Measurements from ENCODE around the gene HSD17B4. TPM values are rescaled to one million over a fixed set of nuclear protein-coding genes. Genes with fewer than 3 reads are reported as not detected.

The HSD17B4 gene
- total RNA-seq, 4 donors from 2014 or later: 105 to 224 (median 166) TPM

DNA sequence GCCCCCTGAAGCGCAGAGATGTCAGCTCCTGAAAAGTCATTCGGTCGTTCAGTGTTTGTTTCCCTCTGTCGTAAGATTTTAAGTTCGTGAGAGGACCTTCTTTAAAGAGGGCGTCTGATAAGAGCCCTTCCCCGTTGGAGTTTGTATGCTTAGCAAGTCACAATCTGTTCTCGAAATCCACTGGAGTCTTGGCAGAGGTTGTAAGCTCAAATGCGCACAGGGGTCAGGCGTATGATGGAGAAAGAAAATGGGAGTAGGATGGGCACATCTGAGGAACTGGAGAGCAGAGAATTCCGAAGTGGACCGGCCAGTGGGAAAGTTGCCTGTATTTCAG lies 710 bp downstream of the HSD17B4 start:
- Histone ChIP-seq H3K4me1 (peaks cover 0 to 17% (median 13%) of the 10 kb centered on the region in 4 donors), H3K4me3 (peak overlapping the region; percentile 55 to 65 (median 59)), H3K36me3 (no peaks in the 10 kb centered on the region), H3K27me3 (no peaks in the 10 kb centered on the region), H3K27ac (peak overlapping the region; percentile 85 to 89 (median 88)), H3K9me3 (no peaks in the 10 kb centered on the region)
- WGBS, 2 donors (ENCODE audit: low coverage in 1 of 2): 8 to 13% methylated on average over 11 to 12 of the region's 12 CpGs
- no peak for TF ChIP-seq POLR2AphosphoS5 (IDR thresholded peaks at IDR 0.05)
- peak; percentile 44 for TF ChIP-seq EP300 (IDR thresholded peaks at IDR 0.05; ENCODE audit: low read depth)
- intact Hi-C loops (cut with DNase I; ENCODE audit: low total_unique reads): no loop called here
- in situ Hi-C loops (cut with MboI; ENCODE audit: low pct_ligation_motif_present in 1 of 4, low pct_unique_long_range_greater_than_20kb in 1 of 4, low sequenced_read_pairs in 3 of 4): no loop called here
- peak; percentile 36 for DNase-seq

DNA sequence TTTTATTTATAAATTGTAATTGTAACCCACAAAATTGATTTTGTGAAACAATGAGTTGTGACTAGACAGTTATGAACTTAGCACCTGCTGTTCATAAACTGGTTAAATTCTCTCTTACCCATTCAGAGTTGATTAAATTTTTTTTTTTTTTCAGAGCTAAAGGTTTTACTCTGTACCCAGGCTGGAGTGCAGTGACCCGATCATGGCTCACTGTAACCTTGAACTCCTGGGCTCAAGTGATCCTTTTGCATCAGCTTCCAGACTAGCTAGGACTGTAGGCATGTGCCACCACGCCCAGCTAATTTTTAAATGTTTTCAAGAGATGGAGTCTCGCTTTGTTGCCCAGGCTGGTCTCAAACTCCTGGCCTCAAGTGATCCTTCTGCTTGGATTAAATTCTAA lies 1.9 kb downstream of the HSD17B4 start:
- no peaks in the 10 kb centered on the region for H3K9me3 ChIP-seq
- 90% methylated on average over 3 of the region's 3 CpGs; no CpG with 5 or more reads in 1 of the 2 donors for WGBS, 2 donors (ENCODE audit: low coverage in 1 of 2)
- intact Hi-C loops (cut with DNase I; ENCODE audit: low total_unique reads) (no loop called here), in situ Hi-C loops (cut with MboI; ENCODE audit: low pct_ligation_motif_present in 1 of 4, low pct_unique_long_range_greater_than_20kb in 1 of 4, low sequenced_read_pairs in 3 of 4) (no loop called here)
- no peak overlapping the region for H3K4me3 ChIP-seq
- no peaks in the 10 kb centered on the region for H3K27me3 ChIP-seq
- DNase-seq: no peak
- H3K4me1 ChIP-seq: peaks cover 0 to 25% (median 20%) of the 10 kb centered on the region in 4 donors
- H3K27ac ChIP-seq: no peak overlapping the region
- no peak for TF ChIP-seq POLR2AphosphoS5 (IDR thresholded peaks at IDR 0.05)
- no peak for TF ChIP-seq EP300 (IDR thresholded peaks at IDR 0.05; ENCODE audit: low read depth)
- TF ChIP-seq POLR2A (IDR thresholded peaks at IDR 0.05): no peak
- TF ChIP-seq, protein P1, sequence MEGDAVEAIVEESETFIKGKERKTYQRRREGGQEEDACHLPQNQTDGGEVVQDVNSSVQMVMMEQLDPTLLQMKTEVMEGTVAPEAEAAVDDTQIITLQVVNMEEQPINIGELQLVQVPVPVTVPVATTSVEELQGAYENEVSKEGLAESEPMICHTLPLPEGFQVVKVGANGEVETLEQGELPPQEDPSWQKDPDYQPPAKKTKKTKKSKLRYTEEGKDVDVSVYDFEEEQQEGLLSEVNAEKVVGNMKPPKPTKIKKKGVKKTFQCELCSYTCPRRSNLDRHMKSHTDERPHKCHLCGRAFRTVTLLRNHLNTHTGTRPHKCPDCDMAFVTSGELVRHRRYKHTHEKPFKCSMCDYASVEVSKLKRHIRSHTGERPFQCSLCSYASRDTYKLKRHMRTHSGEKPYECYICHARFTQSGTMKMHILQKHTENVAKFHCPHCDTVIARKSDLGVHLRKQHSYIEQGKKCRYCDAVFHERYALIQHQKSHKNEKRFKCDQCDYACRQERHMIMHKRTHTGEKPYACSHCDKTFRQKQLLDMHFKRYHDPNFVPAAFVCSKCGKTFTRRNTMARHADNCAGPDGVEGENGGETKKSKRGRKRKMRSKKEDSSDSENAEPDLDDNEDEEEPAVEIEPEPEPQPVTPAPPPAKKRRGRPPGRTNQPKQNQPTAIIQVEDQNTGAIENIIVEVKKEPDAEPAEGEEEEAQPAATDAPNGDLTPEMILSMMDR (IDR thresholded peaks at IDR 0.05): no peak
- no peaks in the 10 kb centered on the region for H3K36me3 ChIP-seq

- Histone ChIP-seq H3K9me3 (no peaks in the 10 kb centered on the region), H3K27ac (no peak overlapping the region), H3K4me1 (peaks cover 0 to 16% (median 11%) of the 10 kb centered on the region in 4 donors), H3K36me3 (no peaks in the 10 kb centered on the region), H3K27me3 (no peaks in the 10 kb centered on the region), H3K4me3 (no peak overlapping the region)
- intact Hi-C loops (cut with DNase I; ENCODE audit: low total_unique reads) (no loop called here), in situ Hi-C loops (cut with MboI; ENCODE audit: low pct_ligation_motif_present in 1 of 4, low pct_unique_long_range_greater_than_20kb in 1 of 4, low sequenced_read_pairs in 3 of 4) (no loop called here)
- no peak for DNase-seq
- TF ChIP-seq POLR2A (IDR thresholded peaks at IDR 0.05) (no peak), POLR2AphosphoS5 (IDR thresholded peaks at IDR 0.05) (no peak), EP300 (IDR thresholded peaks at IDR 0.05; ENCODE audit: low read depth) (no peak)
- TF ChIP-seq, protein P1 (IDR thresholded peaks at IDR 0.05): no peak
- WGBS, 2 donors (ENCODE audit: low coverage in 1 of 2): 44 to 52% methylated on average over 4 of the region's 4 CpGs
Measured at GRCh38 chr5:119458911-119459632, 6.8 kb downstream of the HSD17B4 start.

- intact Hi-C loops (cut with DNase I; ENCODE audit: low total_unique reads): no loop called here
- 100% methylated on average over 1 of the region's 1 CpG for WGBS, 2 donors (ENCODE audit: low coverage in 1 of 2)
Measured at GRCh38 chr5:119465640-119466039, 13.3 kb downstream of the HSD17B4 start.

More at GRCh38 chr5:119465640-119466039, 13.3 kb downstream of the HSD17B4 start:
- Histone ChIP-seq H3K27me3 (no peaks in the 10 kb centered on the region), H3K4me3 (no peak overlapping the region), H3K36me3 (peaks cover 0 to 19% (median 9%) of the 10 kb centered on the region in 4 donors), H3K27ac (no peak overlapping the region), H3K9me3 (peaks cover 19 to 25% of the 10 kb centered on the region in 2 donors), H3K4me1 (peaks cover 0 to 3% (median 0%) of the 10 kb centered on the region in 4 donors)
- TF ChIP-seq EP300 (IDR thresholded peaks at IDR 0.05; ENCODE audit: low read depth) (no peak), POLR2AphosphoS5 (IDR thresholded peaks at IDR 0.05) (no peak), POLR2A (IDR thresholded peaks at IDR 0.05) (no peak)
- TF ChIP-seq, protein P1 (IDR thresholded peaks at IDR 0.05): no peak
- in situ Hi-C loops (cut with MboI; ENCODE audit: low pct_ligation_motif_present in 1 of 4, low pct_unique_long_range_greater_than_20kb in 1 of 4, low sequenced_read_pairs in 3 of 4): no loop called here
- DNase-seq: no peak

All from transverse colon (tissue), 4 donors.